GM12878 (cell line): ENCODE results near the gene NFAM1. TPM values are rescaled to one million over a fixed set of nuclear protein-coding genes. Genes with fewer than 3 reads are reported as not detected.

ENCODE experiments used
- ATAC-seq: fragments of 200-7000 bp; cut with Tn5 transposase; 3 replicates; pipeline ENCODE4 v1.9.1; 2020; ENCODE audit warnings: mild to moderate bottlenecking, moderate library complexity
- BruUV-seq: library from RNA; stranded (reverse); fragments of 400-500 nt; replicated peaks from 2 replicates; lab custom pipeline; 2021; lab: Mats Ljungman, UMichigan
- CTCF ChIA-PET: fragments of 300-600 bp; sonication (Branson Sonifier 250); formaldehyde crosslinking; extraction: SDS; loops from one replicate; lab custom pipeline; 2021; ENCODE audit warnings: inconsistent platforms; lab: Yijun Ruan, JAX
- POLR2A ChIA-PET: fragments of 350-600 bp; formaldehyde crosslinking; extraction: SDS; loops from one replicate; lab custom pipeline; 2021; ENCODE audit warnings: inconsistent platforms; lab: Charles Lee
- RAD21 ChIA-PET: fragments of 300-600 bp; sonication (Branson Sonifier 250); formaldehyde crosslinking; loops from one replicate; lab custom pipeline; 2023; ENCODE audit warnings: antibody characterized with exemption; ENCODE audit not compliant: unreplicated experiment; lab: Charles Lee
- SMC1A ChIA-PET: fragments of 300-600 bp; sonication (Branson Sonifier 250); formaldehyde crosslinking; loops from one replicate; lab custom pipeline; 2023; ENCODE audit not compliant: unreplicated experiment, uncharacterized antibody; lab: Charles Lee
- DNase-seq: peaks from one replicate; pipeline ENCODE4 v3.0.0-alpha.2; 2011; ENCODE audit warnings: low read depth, low spot score
- FAIRE-seq: peaks from 3 replicates; lab custom pipeline; 2011; peaks lifted over from hg19 to GRCh38; lab: Jason Lieb, UNC
- H2AFZ ChIP-seq: 2 replicates; pipeline ENCODE4 v1.6.0; 2011; ENCODE audit warnings: low read depth, low read length, control low read depth; ENCODE audit not compliant: control insufficient read depth
- H3K27ac ChIP-seq: 2 replicates; pipeline ENCODE4 v1.5.1; 2011; ENCODE audit warnings: control low read depth; ENCODE audit not compliant: control insufficient read depth, insufficient read depth
- H3K27me3 ChIP-seq, 2 experiments: replicated peaks in 1 of 2; 2 replicates each; pipeline versions ENCODE4 v1.6.0 to v1.6.1; 2011; ENCODE audit warnings: low read length in 1 of 2; ENCODE audit not compliant: control insufficient read depth in 2 of 2, insufficient read depth in 2 of 2
- H3K36me3 ChIP-seq, 2 experiments: 2 replicates each; pipeline ENCODE4 v1.5.1; 2011; ENCODE audit warnings: low read length in 1 of 2; ENCODE audit not compliant: control insufficient read depth in 2 of 2, insufficient read depth in 2 of 2
- H3K4me1 ChIP-seq: 2 replicates; pipeline ENCODE4 v1.6.1; 2011; ENCODE audit warnings: mild to moderate bottlenecking, low read length, moderate library complexity, mixed read lengths; ENCODE audit not compliant: control insufficient read depth, insufficient read depth
- H3K4me2 ChIP-seq: 2 replicates; pipeline ENCODE4 v1.6.0; 2011; ENCODE audit warnings: control low read depth; ENCODE audit not compliant: control insufficient read depth, insufficient read depth
- H3K4me3 ChIP-seq: fragments of 200-600 bp; sonication (generic); 2 replicates; pipeline ENCODE4 v1.5.1; 2016
- H3K79me2 ChIP-seq: 2 replicates; pipeline ENCODE4 v1.6.0; 2011; ENCODE audit warnings: low read length; ENCODE audit not compliant: control insufficient read depth, insufficient read depth
- H3K9ac ChIP-seq: 2 replicates; pipeline ENCODE4 v1.8.0; 2011; ENCODE audit warnings: low read length, control low read depth, mixed read lengths; ENCODE audit not compliant: control insufficient read depth, insufficient read depth
- H3K9me3 ChIP-seq: replicated peaks from 3 replicates; pipeline ENCODE4 v1.5.1; 2011; ENCODE audit warnings: mild to moderate bottlenecking, low read length; ENCODE audit not compliant: control insufficient read depth, insufficient read depth
- H4K20me1 ChIP-seq: 2 replicates; pipeline ENCODE4 v1.6.0; 2011; ENCODE audit not compliant: control insufficient read depth, insufficient read depth
- BMI1 ChIP-seq: fragments of 450-650 bp; IDR thresholded peaks from 2 replicates; pipeline ENCODE4 v1.6.1; 2016; ENCODE audit warnings: mild to moderate bottlenecking, moderate library complexity, borderline replicate concordance
- E2F4 ChIP-seq: IDR thresholded peaks from 2 replicates; pipeline ENCODE4 v1.6.1; 2012; ENCODE audit warnings: low read depth, low read length, improper control_type of control experiment
- ESRRA ChIP-seq: IDR thresholded peaks from 2 replicates; pipeline ENCODE4 v1.6.1; 2012; ENCODE audit warnings: mild to moderate bottlenecking, low read length, improper control_type of control experiment
- GATAD2B ChIP-seq: fragments of 450-650 bp; conservative IDR thresholded peaks from 2 replicates; pipeline ENCODE4 v1.6.1; 2017; ENCODE audit warnings: low read depth, mild to moderate bottlenecking, moderate library complexity
- MEF2A ChIP-seq: IDR thresholded peaks from 2 replicates; pipeline ENCODE4 v1.6.1; 2011; ENCODE audit warnings: low read depth, mild to moderate bottlenecking, low read length, moderate library complexity; ENCODE audit not compliant: insufficient read depth
- NFXL1 ChIP-seq: fragments of 450-650 bp; IDR thresholded peaks from 2 replicates; pipeline ENCODE4 v1.6.1; 2017; ENCODE audit warnings: antibody characterized with exemption, mild to moderate bottlenecking, borderline replicate concordance
- NR2C2 ChIP-seq: IDR thresholded peaks from 2 replicates; pipeline ENCODE4 v1.6.1; 2011; ENCODE audit warnings: borderline replicate concordance, low read depth; ENCODE audit not compliant: control insufficient read depth, insufficient read length
- PAX5 ChIP-seq: IDR thresholded peaks from 2 replicates; pipeline ENCODE4 v1.6.1; 2011; ENCODE audit warnings: low read depth, low read length, borderline replicate concordance
- SIN3A ChIP-seq: IDR thresholded peaks from 2 replicates; pipeline ENCODE4 v1.6.1; 2012; ENCODE audit warnings: low read depth, low read length, improper control_type of control experiment
- SMAD5 ChIP-seq: IDR thresholded peaks from 2 replicates; pipeline ENCODE4 v1.6.1; 2016; ENCODE audit warnings: antibody characterized with exemption, low read depth
- SMARCA5 ChIP-seq: fragments of 450-650 bp; IDR thresholded peaks from 2 replicates; pipeline ENCODE4 v1.6.1; 2017; ENCODE audit warnings: mild to moderate bottlenecking
- ZBED1 ChIP-seq: IDR thresholded peaks from 2 replicates; pipeline ENCODE4 v1.6.1; 2016; ENCODE audit warnings: borderline replicate concordance
- ZNF622 ChIP-seq: fragments of 450-650 bp; IDR thresholded peaks from 2 replicates; pipeline ENCODE4 v1.6.1; 2017; ENCODE audit warnings: mild to moderate bottlenecking, inconsistent platforms
- WGBS: methylation state at CpG from one replicate; pipeline ENCODE4 v1.1.6; 2016; ENCODE audit warnings: low lambda C conversion rate; ENCODE audit not compliant: insufficient replicate concordance, insufficient coverage; ENCODE audit errors: missing lambda C conversion rate; 5-methylcytosine and 5-hydroxymethylcytosine counted together
- in situ Hi-C: fragments of 300-500 bp; cut with MboI; formaldehyde crosslinking; loops from 9 replicates; pipeline ENCODE4 v1.14.3; 2018; ENCODE audit warnings: mixed read lengths
- intact Hi-C: fragments of 100-400 bp; cut with micrococcal nuclease; formaldehyde crosslinking; loops from one replicate; pipeline ENCODE4 v1.14.2; 2022; ENCODE audit not compliant: unreplicated experiment
- polyA plus RNA-seq, 11 experiments: library from polyadenylated mRNA; depleted of rRNA in 4 of 11; unstranded in 6 of 11; stranded (reverse) in 5 of 11; fragments of >200 nt; fragmentation: Nextera tagmentation in 4 of 11; fragmentation: Illumina TruSeq in 1 of 11; extraction: Ambion mirVana in 4 of 11; extraction: Trizol in 1 of 11; gene quantifications; 1 replicate in 1 of 11; 2 replicates in 10 of 11; pipeline versions ENCODE4 v1.2.1 to v1.2.3, GENCODE V29; 2011 to 2016; ENCODE audit warnings: inconsistent platforms in 2 of 11, missing spikeins in 2 of 11, low read depth in 1 of 11
- total RNA-seq, 4 experiments: library from RNA; depleted of rRNA in 3 of 4; stranded (reverse); fragments of >200 nt in 3 of 4; fragmentation: Illumina TruSeq in 1 of 4; extraction: Trizol in 1 of 4; gene quantifications; 2 replicates each; pipeline versions ENCODE4 v1.2.1 to v1.2.3, GENCODE V29; 2013 to 2021

The NFAM1 gene
- total and polyA plus RNA-seq, 10 of the 15 experiments (the other 5 are each of a cell fraction or from before 2014, with no cell fraction given): 0.13 to 1.3 (median 0.24) TPM; not detected in 3

DNA sequence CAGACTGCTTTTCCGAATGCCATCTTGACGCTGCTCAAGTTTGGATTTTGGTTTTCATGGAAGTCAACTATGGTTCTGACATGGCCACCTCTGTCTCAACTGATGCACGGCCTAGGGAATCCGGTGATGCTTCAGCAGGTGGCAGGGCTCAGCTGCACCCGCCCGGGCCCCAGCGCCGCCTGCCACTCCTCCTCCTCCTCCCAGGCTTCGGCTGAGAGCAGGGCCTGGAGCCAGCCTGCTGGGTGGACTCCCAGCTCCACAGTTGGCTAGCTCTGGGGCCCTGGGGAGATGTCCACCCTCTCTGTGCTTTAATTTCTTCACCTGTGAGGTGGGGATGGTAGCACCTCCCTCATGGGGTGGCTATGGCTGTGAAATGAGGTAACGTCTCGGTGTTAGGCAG, 20.3 kb upstream of the NFAM1 start:
- no peak for DNase-seq
- in situ Hi-C loops: no loop called here
- FAIRE-seq: no peak
- H3K9ac ChIP-seq: no peak overlapping the region
- intact Hi-C loops: no loop called here
- H3K79me2 ChIP-seq: no peaks in the 10 kb centered on the region
- WGBS: 66% methylated on average over 11 of the region's 11 CpGs
- no peaks in the 10 kb centered on the region for H4K20me1 ChIP-seq
- no peaks in the 10 kb centered on the region for H3K27me3 ChIP-seq
- peaks cover 2% of the 10 kb centered on the region for H3K4me1 ChIP-seq
- H3K9me3 ChIP-seq: no peaks in the 10 kb centered on the region
- CTCF ChIA-PET: interaction anchor here (0.5 to 3.2 kb wide), 3 partner anchors 8 to 19 kb away, joined by 3 to 16 read pairs (median 3); no protein-coding TSS in a partner anchor
- H3K36me3 ChIP-seq: no peaks in the 10 kb centered on the region
- no peak overlapping the region for H3K27ac ChIP-seq
- RAD21 ChIA-PET: interaction anchor here (0.9 kb wide), 1 partner anchor 9 kb away, joined by 3 read pairs; no protein-coding TSS in a partner anchor
- H3K4me3 ChIP-seq: no peak overlapping the region
- POLR2A ChIA-PET: interaction anchor here (0.6 to 1.5 kb wide), 5 partner anchors 9 to 756 kb away, joined by 3 read pairs; partner anchors contain the start of gene NFAM1
- TF ChIP-seq GATAD2B: no peak
- TF ChIP-seq SMARCA5: no peak
- no peak for TF ChIP-seq NFXL1
- no peak for TF ChIP-seq SMAD5
- TF ChIP-seq NR2C2: no peak
- no peak for TF ChIP-seq PAX5
- no peak for TF ChIP-seq BMI1
- no peak for TF ChIP-seq SIN3A
- no peak for TF ChIP-seq ZBED1
- no peak for TF ChIP-seq E2F4
- TF ChIP-seq ZNF622: no peak
- TF ChIP-seq ESRRA: no peak
- no peak for TF ChIP-seq MEF2A
- TF ChIP-seq, all 136 proteins: peak for 0
- SMC1A ChIA-PET: interaction anchor here (0.9 to 1.2 kb wide), 4 partner anchors 8 to 174 kb away, joined by 3 to 5 read pairs (median 4); no protein-coding TSS in a partner anchor
- H3K4me2 ChIP-seq: no peak overlapping the region
- H2AFZ ChIP-seq: no peak overlapping the region
- no TSS peak for BruUV-seq
- no peak for ATAC-seq
